Vagina (tissue), 2 donors: ENCODE data around the gene RHBDD1. TPM values are rescaled to one million over a fixed set of nuclear protein-coding genes. Genes with fewer than 3 reads are reported as not detected.

Source experiments
- DNase-seq, 2 donors: peaks; one replicate each; pipeline ENCODE4 v3.0.0-alpha.2; 2017; ENCODE audit errors: extremely low spot score in 2 of 2
- H3K27ac ChIP-seq: fragments of 200-600 bp; sonication (generic); one replicate; pipeline ENCODE4 v1.5.1; 2019
- H3K27me3 ChIP-seq: fragments of 200-600 bp; sonication (generic); one replicate; pipeline ENCODE4 v1.5.1; 2019
- H3K36me3 ChIP-seq, 2 donors: fragments of 200-600 bp; sonication (generic); one replicate each; pipeline ENCODE4 v1.5.1; 2017 to 2019
- H3K4me1 ChIP-seq: fragments of 200-600 bp; sonication (generic); one replicate; pipeline ENCODE4 v1.5.1; 2019
- H3K4me3 ChIP-seq, 2 donors: fragments of 200-600 bp; sonication (generic); 1 replicate in 1 of 2; 2 replicates in 1 of 2; pipeline ENCODE4 v1.5.1; 2016 to 2019
- H3K9me3 ChIP-seq: fragments of 200-600 bp; sonication (generic); one replicate; pipeline ENCODE4 v1.5.1; 2019
- CTCF ChIP-seq, 3 experiments: fragments of 450-650 bp in 2 of 3; fragments of 200-600 bp in 1 of 3; sonication (generic) in 1 of 3; IDR thresholded peaks; one replicate each; pipeline ENCODE4 v1.5.1; 2017 to 2019; ENCODE audit warnings: antibody characterized with exemption in 3 of 3, mild to moderate bottlenecking in 2 of 3, moderate library complexity in 2 of 3
- POLR2A ChIP-seq, 2 donors: fragments of 450-650 bp; IDR thresholded peaks; one replicate each; pipeline ENCODE4 v1.6.1; 2017; ENCODE audit warnings: antibody characterized with exemption in 2 of 2, mild to moderate bottlenecking in 2 of 2, moderate library complexity in 2 of 2
- POLR2AphosphoS5 ChIP-seq, 2 donors: sonication (generic); formaldehyde crosslinking; IDR thresholded peaks; one replicate each; pipeline ENCODE4 v1.9.0; 2017; ENCODE audit warnings: antibody characterized with exemption in 2 of 2, mild to moderate bottlenecking in 2 of 2, low read depth in 1 of 2; ENCODE audit not compliant: insufficient read depth in 1 of 2
- intact Hi-C: fragments of 100-400 bp; cut with DNase I; formaldehyde crosslinking; loops from one replicate; pipeline ENCODE4 v1.15.1; 2023
- total RNA-seq: library from RNA; depleted of rRNA; stranded (reverse); fragments of >200 nt; gene quantifications from one replicate; pipeline ENCODE4 v1.2.3, GENCODE V29; 2016

The RHBDD1 gene
- total RNA-seq, 1 donor from 2014 or later: 27.3 TPM

DNA sequence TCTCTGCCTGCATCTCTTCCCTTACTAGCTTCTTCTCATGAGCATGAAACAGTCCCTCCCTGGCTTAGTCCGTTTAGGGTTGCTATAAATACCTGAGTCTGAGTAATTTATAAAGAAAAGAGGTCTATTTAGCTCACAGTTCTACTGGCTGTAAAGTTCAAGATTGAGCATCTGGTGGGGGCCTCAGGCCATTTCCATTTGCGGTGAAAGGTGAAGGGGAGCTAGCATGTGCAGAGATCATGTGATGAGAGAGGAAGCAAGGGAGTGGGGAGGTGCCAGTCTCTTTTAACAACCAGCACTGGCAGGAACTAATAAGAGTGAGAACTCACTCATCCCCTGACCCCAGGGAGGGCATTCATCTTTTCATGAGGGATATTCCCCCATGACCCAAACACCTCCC is 26.8 kb downstream of the RHBDD1 start:
- Histone ChIP-seq H3K4me1 (no peaks in the 10 kb centered on the region), H3K27ac (no peak overlapping the region), H3K36me3 (peaks cover 0 to 1% of the 10 kb centered on the region in 2 donors), H3K4me3 (no peak overlapping the region), H3K27me3 (no peaks in the 10 kb centered on the region), H3K9me3 (no peaks in the 10 kb centered on the region)
- no peak for TF ChIP-seq CTCF (IDR thresholded peaks at IDR 0.05)
- no peak for TF ChIP-seq POLR2AphosphoS5 (IDR thresholded peaks at IDR 0.05; ENCODE audit: insufficient read depth in 1 of 2, low read depth in 1 of 2)
- no peak for TF ChIP-seq POLR2A (IDR thresholded peaks at IDR 0.05)
- DNase-seq: no peak
- intact Hi-C loops: no loop called here

DNA sequence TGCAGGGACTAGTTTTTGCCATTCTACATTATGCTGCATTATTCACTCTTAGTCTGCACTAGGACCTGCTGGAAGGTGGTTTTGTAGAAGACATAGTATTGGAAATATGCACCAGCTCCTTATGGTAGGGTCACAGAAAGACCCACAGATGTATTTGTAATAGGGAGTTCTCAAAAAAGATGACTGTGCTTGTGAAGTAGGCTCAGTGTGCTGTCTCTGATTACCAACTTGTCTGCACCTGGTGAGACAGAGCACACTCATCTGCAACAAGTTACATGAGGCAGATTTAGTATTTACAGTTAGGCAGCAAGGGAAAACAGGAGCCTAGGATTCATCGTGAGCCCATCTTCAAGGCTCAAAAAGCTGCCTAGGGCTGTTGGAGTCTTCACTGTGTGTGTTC is 29.4 kb downstream of the RHBDD1 start:
- Histone ChIP-seq H3K27me3 (no peaks in the 10 kb centered on the region), H3K4me1 (no peaks in the 10 kb centered on the region), H3K27ac (no peak overlapping the region), H3K9me3 (no peaks in the 10 kb centered on the region), H3K36me3 (peaks cover 0 to 10% of the 10 kb centered on the region in 2 donors), H3K4me3 (no peak overlapping the region)
- intact Hi-C loops: no loop called here
- DNase-seq: no peak
- TF ChIP-seq POLR2AphosphoS5 (IDR thresholded peaks at IDR 0.05; ENCODE audit: insufficient read depth in 1 of 2, low read depth in 1 of 2) (no peak), POLR2A (IDR thresholded peaks at IDR 0.05) (no peak), CTCF (IDR thresholded peaks at IDR 0.05) (no peak)

DNA sequence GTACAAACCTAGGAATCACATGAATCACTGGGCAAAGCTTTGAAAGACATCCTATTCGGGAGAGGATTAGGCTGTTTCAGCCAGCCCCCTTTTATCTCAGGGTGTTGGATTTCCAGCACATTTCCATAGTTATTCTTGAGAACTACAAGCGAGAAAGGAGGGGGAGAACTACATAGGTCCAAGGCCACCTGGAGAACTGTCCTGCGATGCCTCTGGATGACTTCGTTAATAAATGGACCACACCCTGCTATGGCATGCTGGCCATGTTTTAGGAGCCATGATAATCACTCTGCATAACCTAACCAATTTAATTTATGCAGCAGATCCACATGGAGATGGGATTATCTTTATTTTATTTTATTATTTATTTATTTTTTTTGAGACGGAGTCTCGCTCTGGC is 29.9 kb downstream of the RHBDD1 start:
- no peak for DNase-seq
- Histone ChIP-seq H3K27ac (no peak overlapping the region), H3K9me3 (no peaks in the 10 kb centered on the region), H3K36me3 (peaks cover 0 to 10% of the 10 kb centered on the region in 2 donors), H3K4me3 (no peak overlapping the region), H3K4me1 (no peaks in the 10 kb centered on the region), H3K27me3 (no peaks in the 10 kb centered on the region)
- intact Hi-C loops: no loop called here
- TF ChIP-seq POLR2AphosphoS5 (IDR thresholded peaks at IDR 0.05; ENCODE audit: insufficient read depth in 1 of 2, low read depth in 1 of 2): no peak
- TF ChIP-seq CTCF (IDR thresholded peaks at IDR 0.05): no peak
- TF ChIP-seq POLR2A (IDR thresholded peaks at IDR 0.05): no peak

GRCh38 chr2:226868331-226869162 is 32.7 kb downstream of the RHBDD1 start:
- TF ChIP-seq POLR2AphosphoS5 (IDR thresholded peaks at IDR 0.05; ENCODE audit: insufficient read depth in 1 of 2, low read depth in 1 of 2) (no peak), CTCF (IDR thresholded peaks at IDR 0.05) (no peak), POLR2A (IDR thresholded peaks at IDR 0.05) (no peak)
- Histone ChIP-seq H3K27ac (no peak overlapping the region), H3K36me3 (peaks cover 0 to 10% of the 10 kb centered on the region in 2 donors), H3K27me3 (no peaks in the 10 kb centered on the region), H3K9me3 (no peaks in the 10 kb centered on the region), H3K4me1 (no peaks in the 10 kb centered on the region), H3K4me3 (no peak overlapping the region)
- intact Hi-C loops: no loop called here
- no peak for DNase-seq

- TF ChIP-seq POLR2A (IDR thresholded peaks at IDR 0.05): no peak
- no peak for TF ChIP-seq CTCF (IDR thresholded peaks at IDR 0.05)
- Histone ChIP-seq H3K36me3 (peaks cover 0 to 10% of the 10 kb centered on the region in 2 donors), H3K9me3 (no peaks in the 10 kb centered on the region), H3K4me1 (no peaks in the 10 kb centered on the region), H3K27me3 (no peaks in the 10 kb centered on the region), H3K4me3 (no peak overlapping the region), H3K27ac (no peak overlapping the region)
- intact Hi-C loops: no loop called here
- no peak for DNase-seq
Measured at GRCh38 chr2:226869371-226869770, 33.5 kb downstream of the RHBDD1 start.
